ENCODE measurements around the gene SLCO2A1. TPM values are rescaled to one million over a fixed set of nuclear protein-coding genes. Genes with fewer than 3 reads are reported as not detected.

SLCO2A1 gene
- total RNA-seq, 1 experiment from 2014 or later: not detected

GRCh38 chr3:133941415-133941821 is 88.3 kb downstream of the SLCO2A1 start:
- DNase-seq (ENCODE audit: low spot score): no peak
- in situ Hi-C loops (cut with HindIII; ENCODE audit: low sequenced_read_pairs): no loop called here

- in situ Hi-C loops (cut with HindIII; ENCODE audit: low sequenced_read_pairs): no loop called here
- no peak for DNase-seq (ENCODE audit: low spot score)
These were observed 89.2 kb downstream of the SLCO2A1 start for GRCh38 chr3:133940536-133940935.

GRCh38 chr3:133939463-133939835 is 90.3 kb downstream of the SLCO2A1 start:
- in situ Hi-C loops (cut with HindIII; ENCODE audit: low sequenced_read_pairs): no loop called here

GRCh38 chr3:133938770-133939462 is 90.8 kb downstream of the SLCO2A1 start:
- no peak for DNase-seq (ENCODE audit: low spot score)
- in situ Hi-C loops (cut with HindIII; ENCODE audit: low sequenced_read_pairs): no loop called here

More at GRCh38 chr3:133939463-133939835, 90.3 kb downstream of the SLCO2A1 start:
- no peak for DNase-seq (ENCODE audit: low spot score)

- peak; percentile 14 for DNase-seq (ENCODE audit: low spot score)
- in situ Hi-C loops (cut with HindIII; ENCODE audit: low sequenced_read_pairs): no loop called here
These were observed 91.7 kb downstream of the SLCO2A1 start for GRCh38 chr3:133937756-133938601.

- in situ Hi-C loops (cut with HindIII; ENCODE audit: low sequenced_read_pairs): no loop called here
- no peak for DNase-seq (ENCODE audit: low spot score)
These were observed 92.6 kb downstream of the SLCO2A1 start for GRCh38 chr3:133937061-133937686.

GRCh38 chr3:133935843-133936769 is 93.6 kb downstream of the SLCO2A1 start:
- DNase-seq (ENCODE audit: low spot score): no peak
- in situ Hi-C loops (cut with HindIII; ENCODE audit: low sequenced_read_pairs): no loop called here

GRCh38 chr3:133934996-133935842 is 94.5 kb downstream of the SLCO2A1 start:
- in situ Hi-C loops (cut with HindIII; ENCODE audit: low sequenced_read_pairs): no loop called here
- no peak for DNase-seq (ENCODE audit: low spot score)

- DNase-seq (ENCODE audit: low spot score): no peak
- in situ Hi-C loops (cut with HindIII; ENCODE audit: low sequenced_read_pairs): no loop called here
These were observed 95.4 kb downstream of the SLCO2A1 start for GRCh38 chr3:133934073-133934970.

- in situ Hi-C loops (cut with HindIII; ENCODE audit: low sequenced_read_pairs): no loop called here
- DNase-seq (ENCODE audit: low spot score): no peak
These were observed 96.4 kb downstream of the SLCO2A1 start for GRCh38 chr3:133933097-133934024.

GRCh38 chr3:133932009-133932408 is 97.7 kb downstream of the SLCO2A1 start:
- DNase-seq (ENCODE audit: low spot score): no peak
- in situ Hi-C loops (cut with HindIII; ENCODE audit: low sequenced_read_pairs): no loop called here

- no peak for DNase-seq (ENCODE audit: low spot score)
- in situ Hi-C loops (cut with HindIII; ENCODE audit: low sequenced_read_pairs): no loop called here
These were observed 98.6 kb downstream of the SLCO2A1 start for GRCh38 chr3:133931084-133931483.

- peak; percentile 75 for DNase-seq (ENCODE audit: low spot score)
- in situ Hi-C loops (cut with HindIII; ENCODE audit: low sequenced_read_pairs): no loop called here
These were observed 99.3 kb downstream of the SLCO2A1 start for GRCh38 chr3:133930341-133930933.

GRCh38 chr3:133928903-133929607 is 100.7 kb downstream of the SLCO2A1 start:
- no peak for DNase-seq (ENCODE audit: low spot score)
- in situ Hi-C loops (cut with HindIII; ENCODE audit: low sequenced_read_pairs): no loop called here

GRCh38 chr3:133928136-133928893 is 101.4 kb downstream of the SLCO2A1 start:
- in situ Hi-C loops (cut with HindIII; ENCODE audit: low sequenced_read_pairs): no loop called here
- DNase-seq (ENCODE audit: low spot score): no peak

Measured in G401 (cell line).